ENCODE results near the gene RAPGEF4. TPM values are rescaled to one million over a fixed set of nuclear protein-coding genes. Genes with fewer than 3 reads are reported as not detected.

Gene RAPGEF4
- total RNA-seq, 1 experiment from 2014 or later = 0.98 TPM

DNA sequence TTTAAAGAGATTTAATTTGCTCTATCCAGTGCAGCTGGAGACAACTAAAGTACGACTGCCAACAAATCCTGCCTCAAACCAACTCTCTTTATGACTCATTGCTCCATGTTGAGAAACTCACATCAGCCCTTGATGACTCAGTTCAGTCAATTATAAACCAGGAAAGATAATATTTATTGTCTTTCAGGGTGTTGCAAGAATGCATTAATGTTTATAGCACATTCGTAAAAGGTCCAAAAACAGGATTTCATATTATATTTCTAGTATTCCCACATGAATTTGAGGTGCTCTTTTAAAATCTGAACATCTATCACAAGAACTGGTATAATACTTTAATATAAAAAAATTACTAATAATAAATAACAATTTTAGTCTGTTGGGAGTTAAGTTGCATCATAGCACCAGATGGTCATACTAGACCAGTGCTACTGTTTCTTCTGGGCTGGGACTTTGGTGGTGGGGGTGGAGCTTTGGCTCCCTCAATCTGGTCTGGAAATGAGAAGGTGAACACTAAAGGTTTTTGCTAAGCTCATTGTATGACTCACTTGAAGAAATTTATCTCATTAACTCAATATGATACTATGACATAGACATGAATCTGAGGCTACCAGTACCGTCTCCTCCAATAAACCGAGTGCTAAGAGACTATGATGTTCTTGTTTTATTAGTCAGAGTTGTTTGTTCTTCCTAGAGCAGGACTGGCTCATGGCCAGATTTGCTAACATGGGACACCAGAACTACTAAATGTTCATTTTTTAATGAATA lies 313.4 kb downstream of the RAPGEF4 start:
- DNase-seq = peak; percentile 72 to 85
- H3K27ac Mint-ChIP-seq (ENCODE audit: unreplicated experiment) = peak overlapping the region; percentile 77
- peaks cover 43% of the 10 kb centered on the region for H3K4me1 Mint-ChIP-seq (ENCODE audit: low read depth, unreplicated experiment)
- no peaks in the 10 kb centered on the region for H3K27me3 Mint-ChIP-seq (ENCODE audit: insufficient read depth, unreplicated experiment)
- Histone ChIP-seq H3K36me3 (ENCODE audit: control insufficient read depth, insufficient read depth, low read length) (no peaks in the 10 kb centered on the region), H3K9me3 (peaks cover 24% of the 10 kb centered on the region), H3K4me1 (peaks cover 52% of the 10 kb centered on the region), H3K4me3 (ENCODE audit: low read depth, low read length) (no peak overlapping the region), H3K27me3 (replicated peaks; ENCODE audit: control insufficient read depth, insufficient read depth, low read length) (no peaks in the 10 kb centered on the region)
- peaks cover 10% of the 10 kb centered on the region for H3K9me3 Mint-ChIP-seq (ENCODE audit: unreplicated experiment)
- peaks cover 9% of the 10 kb centered on the region for H3K36me3 Mint-ChIP-seq (ENCODE audit: insufficient read depth, unreplicated experiment)
- H3K4me3 Mint-ChIP-seq (ENCODE audit: unreplicated experiment) = peak overlapping the region; percentile 45
- ChIA-PET POLR2A (interaction anchor here (1.1 kb wide), 1 partner anchor 20 kb away, joined by 3 read pairs; no protein-coding TSS in a partner anchor), CTCF (no interaction called here)
- intact Hi-C loops (cut with micrococcal nuclease; ENCODE audit: unreplicated experiment) = loop anchor here (1.0 kb wide), 1 partner anchor 60 kb away; no protein-coding TSS in a partner anchor
- TF ChIP-seq, protein P1, sequence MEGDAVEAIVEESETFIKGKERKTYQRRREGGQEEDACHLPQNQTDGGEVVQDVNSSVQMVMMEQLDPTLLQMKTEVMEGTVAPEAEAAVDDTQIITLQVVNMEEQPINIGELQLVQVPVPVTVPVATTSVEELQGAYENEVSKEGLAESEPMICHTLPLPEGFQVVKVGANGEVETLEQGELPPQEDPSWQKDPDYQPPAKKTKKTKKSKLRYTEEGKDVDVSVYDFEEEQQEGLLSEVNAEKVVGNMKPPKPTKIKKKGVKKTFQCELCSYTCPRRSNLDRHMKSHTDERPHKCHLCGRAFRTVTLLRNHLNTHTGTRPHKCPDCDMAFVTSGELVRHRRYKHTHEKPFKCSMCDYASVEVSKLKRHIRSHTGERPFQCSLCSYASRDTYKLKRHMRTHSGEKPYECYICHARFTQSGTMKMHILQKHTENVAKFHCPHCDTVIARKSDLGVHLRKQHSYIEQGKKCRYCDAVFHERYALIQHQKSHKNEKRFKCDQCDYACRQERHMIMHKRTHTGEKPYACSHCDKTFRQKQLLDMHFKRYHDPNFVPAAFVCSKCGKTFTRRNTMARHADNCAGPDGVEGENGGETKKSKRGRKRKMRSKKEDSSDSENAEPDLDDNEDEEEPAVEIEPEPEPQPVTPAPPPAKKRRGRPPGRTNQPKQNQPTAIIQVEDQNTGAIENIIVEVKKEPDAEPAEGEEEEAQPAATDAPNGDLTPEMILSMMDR (IDR thresholded peaks at IDR 0.05; ENCODE audit: insufficient read depth in 1 of 2, low read depth in 1 of 2, low read length in 1 of 2, severe bottlenecking in 1 of 2, unreplicated experiment in 1 of 2) = no peak
- BruUV-seq (replicated peaks) = no TSS peak

DNA sequence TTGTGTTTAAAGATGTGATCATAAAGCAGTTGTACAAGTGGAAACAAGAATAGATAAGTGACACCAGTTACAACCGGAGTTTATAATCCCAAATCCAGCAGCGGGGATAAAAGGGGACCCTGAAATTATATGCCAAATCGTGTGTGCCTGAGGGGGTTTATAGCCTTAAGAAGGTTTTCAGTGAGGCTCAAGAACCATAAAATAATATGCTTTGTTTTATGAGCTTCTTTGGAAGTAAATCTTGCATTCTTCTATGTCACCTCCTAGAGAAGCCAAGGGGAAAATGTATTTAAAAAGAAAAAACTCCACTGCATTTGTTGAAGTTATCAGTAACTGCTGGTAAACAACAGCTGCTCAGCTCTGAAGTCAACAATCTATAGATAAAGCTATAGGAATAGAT lies 314.2 kb downstream of the RAPGEF4 start:
- ChIA-PET POLR2A (no interaction called here), CTCF (no interaction called here)
- no peaks in the 10 kb centered on the region for H3K36me3 ChIP-seq (ENCODE audit: control insufficient read depth, insufficient read depth, low read length)
- no TSS peak for BruUV-seq (replicated peaks)
- H3K9me3 Mint-ChIP-seq (ENCODE audit: unreplicated experiment) = peaks cover 10% of the 10 kb centered on the region
- intact Hi-C loops (cut with micrococcal nuclease; ENCODE audit: unreplicated experiment) = loop anchor here (1.0 kb wide), 1 partner anchor 59 kb away; no protein-coding TSS in a partner anchor
- peak overlapping the region; percentile 45 for H3K4me3 Mint-ChIP-seq (ENCODE audit: unreplicated experiment)
- no peaks in the 10 kb centered on the region for H3K27me3 Mint-ChIP-seq (ENCODE audit: insufficient read depth, unreplicated experiment)
- H3K27ac Mint-ChIP-seq (ENCODE audit: unreplicated experiment) = peak overlapping the region; percentile 77
- H3K36me3 Mint-ChIP-seq (ENCODE audit: insufficient read depth, unreplicated experiment) = peaks cover 9% of the 10 kb centered on the region
- H3K27me3 ChIP-seq (replicated peaks; ENCODE audit: control insufficient read depth, insufficient read depth, low read length) = no peaks in the 10 kb centered on the region
- no peak for DNase-seq
- peaks cover 60% of the 10 kb centered on the region for H3K4me1 ChIP-seq
- peaks cover 42% of the 10 kb centered on the region for H3K4me1 Mint-ChIP-seq (ENCODE audit: low read depth, unreplicated experiment)
- TF ChIP-seq, protein P1 (IDR thresholded peaks at IDR 0.05; ENCODE audit: insufficient read depth in 1 of 2, low read depth in 1 of 2, low read length in 1 of 2, severe bottlenecking in 1 of 2, unreplicated experiment in 1 of 2) = no peak
- H3K9me3 ChIP-seq = peaks cover 24% of the 10 kb centered on the region
- H3K4me3 ChIP-seq (ENCODE audit: low read depth, low read length) = no peak overlapping the region

DNA sequence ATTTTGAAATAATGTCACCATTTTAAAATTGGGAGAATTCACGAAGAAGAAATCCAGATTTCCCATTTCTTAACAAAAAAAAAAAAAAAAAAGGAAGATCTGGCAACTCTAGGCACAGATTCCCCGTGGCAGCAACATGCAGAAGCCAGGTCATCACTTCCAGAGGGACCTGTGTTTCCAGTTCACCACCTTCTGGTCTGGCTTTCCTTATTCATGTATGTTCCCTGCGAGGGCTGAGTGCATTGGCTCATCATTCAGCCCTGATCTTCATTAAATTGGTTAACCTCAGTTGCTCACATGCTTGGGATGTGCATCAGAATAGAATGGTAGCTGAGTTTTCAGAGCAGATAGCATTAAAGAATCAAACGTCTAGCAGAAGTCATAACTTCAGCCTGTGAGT lies 315.0 kb downstream of the RAPGEF4 start:
- Histone ChIP-seq H3K9me3 (peaks cover 24% of the 10 kb centered on the region), H3K4me1 (peaks cover 60% of the 10 kb centered on the region), H3K27me3 (replicated peaks; ENCODE audit: control insufficient read depth, insufficient read depth, low read length) (no peaks in the 10 kb centered on the region), H3K36me3 (ENCODE audit: control insufficient read depth, insufficient read depth, low read length) (no peaks in the 10 kb centered on the region), H3K4me3 (ENCODE audit: low read depth, low read length) (no peak overlapping the region)
- H3K36me3 Mint-ChIP-seq (ENCODE audit: insufficient read depth, unreplicated experiment) = peaks cover 9% of the 10 kb centered on the region
- H3K27me3 Mint-ChIP-seq (ENCODE audit: insufficient read depth, unreplicated experiment) = no peaks in the 10 kb centered on the region
- H3K4me1 Mint-ChIP-seq (ENCODE audit: low read depth, unreplicated experiment) = peaks cover 34% of the 10 kb centered on the region
- ChIA-PET CTCF (no interaction called here), POLR2A (no interaction called here)
- no peak overlapping the region for H3K4me3 Mint-ChIP-seq (ENCODE audit: unreplicated experiment)
- intact Hi-C loops (cut with micrococcal nuclease; ENCODE audit: unreplicated experiment) = no loop called here
- DNase-seq = no peak
- H3K27ac Mint-ChIP-seq (ENCODE audit: unreplicated experiment) = peak overlapping the region; percentile 77
- BruUV-seq (replicated peaks) = no TSS peak
- peaks cover 10% of the 10 kb centered on the region for H3K9me3 Mint-ChIP-seq (ENCODE audit: unreplicated experiment)
- TF ChIP-seq, protein P1 (IDR thresholded peaks at IDR 0.05; ENCODE audit: insufficient read depth in 1 of 2, low read depth in 1 of 2, low read length in 1 of 2, severe bottlenecking in 1 of 2, unreplicated experiment in 1 of 2) = no peak
